Parathyroid adenoma (tissue), 2 donors: Measurements from ENCODE around the gene HSPH1.
"Not testable (repeated sequence)": the region's sequence is repeated elsewhere in the genome, so short reads cannot be mapped to it uniquely, and the experiment has no call there.

Experiments used
- H2AFZ ChIP-seq: fragments of 300-600 bp; sonication (generic); one replicate; pipeline ENCODE4 v1.7.0; 2017; ENCODE audit warnings: antibody characterized with exemption, mild to moderate bottlenecking
- H3K27ac ChIP-seq: fragments of 300-600 bp; sonication (generic); one replicate; pipeline ENCODE4 v1.7.0; 2017
- H3K27me3 ChIP-seq: fragments of 300-600 bp; sonication (generic); one replicate; pipeline ENCODE4 v1.7.0; 2017; ENCODE audit warnings: low read length; ENCODE audit not compliant: control insufficient read depth, insufficient read depth
- H3K36me3 ChIP-seq: fragments of 300-600 bp; sonication (generic); one replicate; pipeline ENCODE4 v1.7.0; 2017; ENCODE audit warnings: low read length; ENCODE audit not compliant: control insufficient read depth, insufficient read depth
- H3K4me1 ChIP-seq: fragments of 300-600 bp; sonication (generic); one replicate; pipeline ENCODE4 v1.7.0; 2017; ENCODE audit warnings: control low read depth
- H3K4me2 ChIP-seq: fragments of 300-600 bp; sonication (generic); one replicate; pipeline ENCODE4 v1.7.0; 2017; ENCODE audit warnings: low read length
- H3K4me3 ChIP-seq: fragments of 300-600 bp; sonication (generic); one replicate; pipeline ENCODE4 v1.7.0; 2017; ENCODE audit warnings: low read depth, low read length
- H3K79me2 ChIP-seq: fragments of 300-600 bp; sonication (generic); one replicate; pipeline ENCODE4 v1.7.0; 2017; ENCODE audit warnings: control low read depth
- H3K9ac ChIP-seq: fragments of 300-600 bp; sonication (generic); one replicate; pipeline ENCODE4 v1.7.0; 2017; ENCODE audit warnings: mild to moderate bottlenecking
- H3K9me3 ChIP-seq: fragments of 300-600 bp; sonication (generic); one replicate; pipeline ENCODE4 v1.7.0; 2017; ENCODE audit warnings: low read length; ENCODE audit not compliant: control insufficient read depth
- CTCF ChIP-seq: fragments of 300-600 bp; sonication (generic); IDR thresholded peaks from one replicate; pipeline ENCODE4 v1.7.0; 2017; ENCODE audit warnings: antibody characterized with exemption, mild to moderate bottlenecking
- donor health status: primary hyperparathyroidism.

HSPH1 gene

GRCh38 chr13:31179754-31180153 is 18.1 kb upstream of the HSPH1 start:
- H3K36me3 ChIP-seq, result no peaks in the 10 kb centered on the region
- TF ChIP-seq CTCF, result no peak

GRCh38 chr13:31179241-31179640 is 17.5 kb upstream of the HSPH1 start:
- Histone ChIP-seq H3K27me3 (no peaks in the 10 kb centered on the region), H3K4me2 (no peak overlapping the region)
- TF ChIP-seq CTCF, result no peak

More at GRCh38 chr13:31179754-31180153, 18.1 kb upstream of the HSPH1 start:
- no peak overlapping the region for H3K4me2 ChIP-seq
- no peak overlapping the region for H3K4me3 ChIP-seq
- H2AFZ ChIP-seq, result no peak overlapping the region
- no peak overlapping the region for H3K27ac ChIP-seq
- H3K9me3 ChIP-seq, result no peaks in the 10 kb centered on the region
- no peaks in the 10 kb centered on the region for H3K27me3 ChIP-seq
- H3K4me1 ChIP-seq, result no peaks in the 10 kb centered on the region
- H3K9ac ChIP-seq, result no peak overlapping the region
- H3K79me2 ChIP-seq, result no peaks in the 10 kb centered on the region

GRCh38 chr13:31177813-31178495 is 16.2 kb upstream of the HSPH1 start:
- H3K27me3 ChIP-seq, H3K4me2 ChIP-seq, H3K9ac ChIP-seq, H3K9me3 ChIP-seq, H3K79me2 ChIP-seq, H3K36me3 ChIP-seq, H2AFZ ChIP-seq, H3K4me3 ChIP-seq, H3K27ac ChIP-seq, H3K4me1 ChIP-seq: not testable (repeated sequence)

More at GRCh38 chr13:31179241-31179640, 17.5 kb upstream of the HSPH1 start:
- Histone ChIP-seq H3K4me3 (no peak overlapping the region), H2AFZ (no peak overlapping the region), H3K4me1 (no peaks in the 10 kb centered on the region), H3K9ac (no peak overlapping the region), H3K36me3 (no peaks in the 10 kb centered on the region), H3K9me3 (no peaks in the 10 kb centered on the region), H3K27ac (no peak overlapping the region), H3K79me2 (no peaks in the 10 kb centered on the region)

GRCh38 chr13:31175847-31176532 is 14.3 kb upstream of the HSPH1 start:
- H3K27ac ChIP-seq, result no peak overlapping the region
- H3K27me3 ChIP-seq, result no peaks in the 10 kb centered on the region
- H3K4me3 ChIP-seq, result no peak overlapping the region
- no peaks in the 10 kb centered on the region for H3K36me3 ChIP-seq
- H3K4me1 ChIP-seq, result peaks cover 3% of the 10 kb centered on the region
- no peak overlapping the region for H3K9ac ChIP-seq
- H3K79me2 ChIP-seq, result no peaks in the 10 kb centered on the region
- no peak for TF ChIP-seq CTCF
- H3K4me2 ChIP-seq, result no peak overlapping the region
- no peak overlapping the region for H2AFZ ChIP-seq
- H3K9me3 ChIP-seq, result no peaks in the 10 kb centered on the region

GRCh38 chr13:31174018-31174417 is 12.3 kb upstream of the HSPH1 start:
- H3K9ac ChIP-seq, result no peak overlapping the region
- TF ChIP-seq CTCF, result no peak
- no peak overlapping the region for H2AFZ ChIP-seq

More at GRCh38 chr13:31174018-31174417, 12.3 kb upstream of the HSPH1 start:
- Histone ChIP-seq H3K79me2 (no peaks in the 10 kb centered on the region), H3K36me3 (no peaks in the 10 kb centered on the region), H3K4me1 (peaks cover 3% of the 10 kb centered on the region), H3K27me3 (no peaks in the 10 kb centered on the region), H3K4me3 (no peak overlapping the region), H3K9me3 (no peaks in the 10 kb centered on the region), H3K27ac (no peak overlapping the region), H3K4me2 (no peak overlapping the region)
